A673 (cell line): Measurements from ENCODE around the gene TELO2. TPM values are rescaled to one million over a fixed set of nuclear protein-coding genes. Genes with fewer than 3 reads are reported as not detected.

Experiments used
- BruUV-seq: library from RNA; stranded (reverse); fragments of 400-500 nt; replicated peaks from 2 replicates; lab custom pipeline; 2021; lab: Mats Ljungman, UMichigan
- CTCF ChIA-PET: fragments of 300-600 bp; sonication (Branson Sonifier 250); formaldehyde crosslinking; loops from one replicate; lab custom pipeline; 2022; ENCODE audit warnings: antibody characterized with exemption; lab: Charles Lee
- POLR2A ChIA-PET: fragments of 300-600 bp; sonication (Branson Sonifier 250); formaldehyde crosslinking; loops from one replicate; lab custom pipeline; 2022; ENCODE audit warnings: antibody characterized with exemption; ENCODE audit not compliant: low non-redundant PET; lab: Charles Lee
- DNase-seq: peaks from one replicate; pipeline ENCODE4 v3.0.0-alpha.2; 2015; ENCODE audit warnings: low spot score
- H3K27ac ChIP-seq: fragments of 200-600 bp; sonication (generic); 2 replicates; pipeline ENCODE4 v1.5.1; 2016; ENCODE audit warnings: mixed run types, low read depth, mild to moderate bottlenecking, mixed read lengths, antibody characterized with exemption, low read length; ENCODE audit not compliant: poor library complexity, severe bottlenecking
- H3K27me3 ChIP-seq: fragments of 200-600 bp; sonication (generic); replicated peaks from 2 replicates; pipeline ENCODE4 v1.6.1; 2017; ENCODE audit warnings: mixed run types, low read depth, mild to moderate bottlenecking, mixed read lengths, antibody characterized with exemption, low read length; ENCODE audit not compliant: insufficient read depth, poor library complexity
- H3K36me3 ChIP-seq: fragments of 200-600 bp; sonication (generic); 2 replicates; pipeline ENCODE4 v1.6.1; 2016; ENCODE audit warnings: mixed run types, mild to moderate bottlenecking, mixed read lengths, antibody characterized with exemption, low read length; ENCODE audit not compliant: insufficient read depth, poor library complexity, severe bottlenecking
- H3K4me1 ChIP-seq: fragments of 200-600 bp; sonication (generic); 2 replicates; pipeline ENCODE4 v1.6.1; 2017; ENCODE audit warnings: mixed run types, mild to moderate bottlenecking, mixed read lengths, antibody characterized with exemption, low read length; ENCODE audit not compliant: insufficient read depth, poor library complexity, severe bottlenecking
- H3K4me3 ChIP-seq: fragments of 200-600 bp; sonication (generic); 2 replicates; pipeline ENCODE4 v1.5.1; 2016; ENCODE audit warnings: low read depth, mixed run types, mild to moderate bottlenecking, mixed read lengths, low read length; ENCODE audit not compliant: poor library complexity, severe bottlenecking
- H3K9me3 ChIP-seq: fragments of 200-600 bp; sonication (generic); 2 replicates; pipeline ENCODE4 v1.6.1; 2016; ENCODE audit warnings: mixed run types, low read depth, mild to moderate bottlenecking, mixed read lengths, antibody characterized with exemption, low read length; ENCODE audit not compliant: poor library complexity, severe bottlenecking
- CTCF ChIP-seq: fragments of 300-800, 200-600 bp; sonication (generic); conservative IDR thresholded peaks from 2 replicates; pipeline ENCODE4 v1.5.1; 2017; ENCODE audit warnings: low read depth, mild to moderate bottlenecking, antibody characterized with exemption, low read length, moderate library complexity, mixed read lengths
- EZH2 ChIP-seq: fragments of 200-600 bp; sonication (generic); IDR thresholded peaks from 2 replicates; pipeline ENCODE4 v1.6.1; 2017; ENCODE audit warnings: borderline replicate concordance, low read depth, mild to moderate bottlenecking, mixed read lengths, antibody characterized with exemption, low read length; ENCODE audit not compliant: poor library complexity, severe bottlenecking
- intact Hi-C: fragments of 100-400 bp; cut with micrococcal nuclease; formaldehyde crosslinking; loops from one replicate; pipeline ENCODE4 v1.10.0; 2022; ENCODE audit not compliant: unreplicated experiment
- total RNA-seq: library from RNA; stranded (reverse); gene quantifications from 2 replicates; pipeline ENCODE4 v1.2.3, GENCODE V29; 2021

TELO2 gene
- total RNA-seq, 1 experiment from 2014 or later: 67.0 TPM

GRCh38 chr16:1536601-1537000 is 43.4 kb downstream of the TELO2 start:
- no peaks in the 10 kb centered on the region for H3K9me3 ChIP-seq
- no TSS peak for BruUV-seq
- DNase-seq: no peak
- H3K27ac ChIP-seq: no peak overlapping the region
- no peaks in the 10 kb centered on the region for H3K4me1 ChIP-seq
- intact Hi-C loops: no loop called here
- no peak overlapping the region for H3K4me3 ChIP-seq
- no peaks in the 10 kb centered on the region for H3K27me3 ChIP-seq
- TF ChIP-seq CTCF (no peak), EZH2 (no peak)
- CTCF ChIA-PET: no interaction called here
- no peaks in the 10 kb centered on the region for H3K36me3 ChIP-seq
- POLR2A ChIA-PET: no interaction called here

- Histone ChIP-seq H3K27me3 (no peaks in the 10 kb centered on the region), H3K9me3 (no peaks in the 10 kb centered on the region), H3K4me3 (no peak overlapping the region), H3K36me3 (no peaks in the 10 kb centered on the region), H3K27ac (no peak overlapping the region), H3K4me1 (no peaks in the 10 kb centered on the region)
- DNase-seq: no peak
- CTCF ChIA-PET: no interaction called here
- intact Hi-C loops: no loop called here
- no TSS peak for BruUV-seq
- TF ChIP-seq CTCF (no peak), EZH2 (no peak)
- POLR2A ChIA-PET: no interaction called here
Measured at GRCh38 chr16:1537138-1537577, 44.0 kb downstream of the TELO2 start.

- no peaks in the 10 kb centered on the region for H3K27me3 ChIP-seq
- intact Hi-C loops: no loop called here
- no TSS peak for BruUV-seq
- TF ChIP-seq EZH2 (no peak), CTCF (no peak)
- no peaks in the 10 kb centered on the region for H3K4me1 ChIP-seq
- H3K36me3 ChIP-seq: no peaks in the 10 kb centered on the region
- DNase-seq: no peak
- ChIA-PET POLR2A (no interaction called here), CTCF (no interaction called here)
- H3K4me3 ChIP-seq: no peak overlapping the region
- H3K27ac ChIP-seq: no peak overlapping the region
- H3K9me3 ChIP-seq: no peaks in the 10 kb centered on the region
Measured at GRCh38 chr16:1537763-1538289, 44.7 kb downstream of the TELO2 start.
